SK-N-SH treated with all-trans-retinoic acid at 6 μM for 48 hours (cell line): ENCODE data around the gene MYH7B.

ENCODE experiments used
- ATAC-seq: fragments of 200-7000 bp; cut with Tn5 transposase; 3 replicates; pipeline ENCODE4 v1.9.1; 2020; ENCODE audit warnings: mild to moderate bottlenecking, moderate library complexity
- ARNTL ChIP-seq: fragments of 450-650 bp; formaldehyde crosslinking; IDR thresholded peaks from 2 replicates; pipeline ENCODE4 v1.5.0; 2020; ENCODE audit warnings: low read depth, mild to moderate bottlenecking, moderate library complexity, borderline replicate concordance
- BACH2 ChIP-seq: fragments of 250-450 bp; sonication (Bioruptor Pico); IDR thresholded peaks from 2 replicates; pipeline ENCODE4 v1.9.0; 2021; ENCODE audit warnings: mild to moderate bottlenecking, borderline replicate concordance
- GLIS3 ChIP-seq: fragments of 250-450 bp; sonication (Bioruptor Pico); IDR thresholded peaks from 2 replicates; pipeline ENCODE4 v1.5.0; 2020; ENCODE audit warnings: mild to moderate bottlenecking, moderate library complexity
- ISL1 ChIP-seq: fragments of 250-450 bp; sonication (Bioruptor Pico); IDR thresholded peaks from 2 replicates; pipeline ENCODE4 v2.1.2; 2022; ENCODE audit warnings: mild to moderate bottlenecking, moderate library complexity
- OSR1 ChIP-seq: fragments of 250-450 bp; sonication (Bioruptor Pico); IDR thresholded peaks from 2 replicates; pipeline ENCODE4 v1.8.0; 2022; ENCODE audit warnings: moderate library complexity, mild to moderate bottlenecking, inconsistent platforms
- PPARA ChIP-seq: fragments of 250-450 bp; sonication (Bioruptor Pico); IDR thresholded peaks from 2 replicates; pipeline ENCODE4 v1.5.0; 2020; ENCODE audit warnings: mild to moderate bottlenecking, borderline replicate concordance
- RARB ChIP-seq: fragments of 250-450 bp; sonication (Bioruptor Pico); IDR thresholded peaks from 2 replicates; pipeline ENCODE4 v1.8.0; 2021; ENCODE audit warnings: mild to moderate bottlenecking, moderate library complexity
- SNAI2 ChIP-seq: fragments of 250-450 bp; sonication (Bioruptor Pico); IDR thresholded peaks from 2 replicates; pipeline ENCODE4 v1.5.0; 2020; ENCODE audit warnings: mild to moderate bottlenecking, moderate library complexity
- TOX ChIP-seq: fragments of 250-450 bp; sonication (Bioruptor Pico); IDR thresholded peaks from 2 replicates; pipeline ENCODE4 v1.8.0; 2021; ENCODE audit warnings: mild to moderate bottlenecking, moderate library complexity, borderline replicate concordance
- ZC3H10 ChIP-seq: fragments of 250-450 bp; sonication (Bioruptor Pico); IDR thresholded peaks from 2 replicates; pipeline ENCODE4 v1.5.1; 2021; ENCODE audit warnings: mild to moderate bottlenecking, moderate library complexity
- ZFP3 ChIP-seq: fragments of 250-450 bp; sonication (Bioruptor Pico); IDR thresholded peaks from 2 replicates; pipeline ENCODE4 v1.5.0; 2020; ENCODE audit warnings: mild to moderate bottlenecking, moderate library complexity
- ZNF8 ChIP-seq: fragments of 450-650 bp; formaldehyde crosslinking; IDR thresholded peaks from 2 replicates; pipeline ENCODE4 v1.5.0; 2020; ENCODE audit warnings: mild to moderate bottlenecking, moderate library complexity
- TF ChIP-seq, protein P1 (sequence below): fragments of 250-450 bp; sonication (Bioruptor Pico); IDR thresholded peaks from 2 replicates; pipeline ENCODE4 v1.8.0; 2020; ENCODE audit warnings: mild to moderate bottlenecking, moderate library complexity, borderline replicate concordance
- TF ChIP-seq, protein P2 (sequence below): fragments of 250-450 bp; sonication (Bioruptor Pico); IDR thresholded peaks from 2 replicates; pipeline ENCODE4 v1.8.0; 2021; ENCODE audit warnings: low read depth, mild to moderate bottlenecking, moderate library complexity, borderline replicate concordance
- TF ChIP-seq, protein P3 (sequence below): fragments of 250-450 bp; sonication (Bioruptor Pico); IDR thresholded peaks from 2 replicates; pipeline ENCODE4 v1.5.0; 2020; ENCODE audit warnings: mild to moderate bottlenecking, moderate library complexity

The MYH7B gene

DNA sequence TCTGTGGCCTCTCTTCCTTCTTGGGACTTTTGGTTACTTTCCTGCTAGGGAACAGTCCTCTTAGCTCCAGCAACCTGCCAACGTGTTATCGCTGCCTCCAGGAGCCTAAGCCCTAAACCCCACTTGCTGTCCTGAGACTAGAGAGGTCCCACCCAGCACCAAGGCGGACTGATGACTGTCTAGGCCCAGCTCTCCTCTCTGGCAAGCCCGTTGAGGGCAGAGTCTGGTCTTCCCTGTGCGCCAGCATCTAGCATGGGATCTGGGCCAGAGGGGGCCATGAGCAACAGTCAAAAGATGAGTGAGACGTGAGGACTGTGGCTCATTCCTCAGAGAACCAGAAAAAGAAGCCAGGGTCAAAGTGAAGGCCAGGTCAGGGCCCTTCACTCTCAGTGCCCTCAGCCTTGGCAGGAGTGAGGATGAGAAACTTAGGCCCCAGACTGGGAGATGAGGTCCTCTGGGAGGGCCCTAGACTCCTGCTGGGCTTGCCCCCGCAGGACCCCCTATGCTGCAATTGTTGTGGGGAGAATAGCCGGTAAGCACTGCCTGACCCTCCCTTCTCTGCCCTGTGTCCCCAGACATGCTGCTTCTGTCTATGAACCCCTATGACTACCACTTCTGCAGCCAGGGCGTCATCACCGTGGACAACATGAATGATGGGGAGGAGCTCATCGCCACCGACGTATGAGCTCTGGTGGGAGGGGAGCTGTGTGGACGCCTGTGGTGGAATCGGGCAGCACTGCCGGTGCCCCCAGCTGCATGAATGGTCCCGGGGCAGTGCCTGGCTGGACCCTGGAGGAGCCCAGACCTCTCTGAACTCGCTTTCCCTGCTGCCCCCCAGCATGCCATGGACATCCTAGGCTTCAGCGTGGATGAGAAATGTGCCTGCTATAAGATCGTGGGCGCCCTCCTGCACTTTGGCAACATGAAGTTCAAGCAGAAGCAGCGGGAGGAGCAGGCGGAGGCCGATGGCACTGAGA, 30.9 kb downstream of the MYH7B start (continued):
- TF ChIP-seq, protein P1, sequence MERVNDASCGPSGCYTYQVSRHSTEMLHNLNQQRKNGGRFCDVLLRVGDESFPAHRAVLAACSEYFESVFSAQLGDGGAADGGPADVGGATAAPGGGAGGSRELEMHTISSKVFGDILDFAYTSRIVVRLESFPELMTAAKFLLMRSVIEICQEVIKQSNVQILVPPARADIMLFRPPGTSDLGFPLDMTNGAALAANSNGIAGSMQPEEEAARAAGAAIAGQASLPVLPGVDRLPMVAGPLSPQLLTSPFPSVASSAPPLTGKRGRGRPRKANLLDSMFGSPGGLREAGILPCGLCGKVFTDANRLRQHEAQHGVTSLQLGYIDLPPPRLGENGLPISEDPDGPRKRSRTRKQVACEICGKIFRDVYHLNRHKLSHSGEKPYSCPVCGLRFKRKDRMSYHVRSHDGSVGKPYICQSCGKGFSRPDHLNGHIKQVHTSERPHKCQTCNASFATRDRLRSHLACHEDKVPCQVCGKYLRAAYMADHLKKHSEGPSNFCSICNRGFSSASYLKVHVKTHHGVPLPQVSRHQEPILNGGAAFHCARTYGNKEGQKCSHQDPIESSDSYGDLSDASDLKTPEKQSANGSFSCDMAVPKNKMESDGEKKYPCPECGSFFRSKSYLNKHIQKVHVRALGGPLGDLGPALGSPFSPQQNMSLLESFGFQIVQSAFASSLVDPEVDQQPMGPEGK = no peak
- TF ChIP-seq, protein P2, sequence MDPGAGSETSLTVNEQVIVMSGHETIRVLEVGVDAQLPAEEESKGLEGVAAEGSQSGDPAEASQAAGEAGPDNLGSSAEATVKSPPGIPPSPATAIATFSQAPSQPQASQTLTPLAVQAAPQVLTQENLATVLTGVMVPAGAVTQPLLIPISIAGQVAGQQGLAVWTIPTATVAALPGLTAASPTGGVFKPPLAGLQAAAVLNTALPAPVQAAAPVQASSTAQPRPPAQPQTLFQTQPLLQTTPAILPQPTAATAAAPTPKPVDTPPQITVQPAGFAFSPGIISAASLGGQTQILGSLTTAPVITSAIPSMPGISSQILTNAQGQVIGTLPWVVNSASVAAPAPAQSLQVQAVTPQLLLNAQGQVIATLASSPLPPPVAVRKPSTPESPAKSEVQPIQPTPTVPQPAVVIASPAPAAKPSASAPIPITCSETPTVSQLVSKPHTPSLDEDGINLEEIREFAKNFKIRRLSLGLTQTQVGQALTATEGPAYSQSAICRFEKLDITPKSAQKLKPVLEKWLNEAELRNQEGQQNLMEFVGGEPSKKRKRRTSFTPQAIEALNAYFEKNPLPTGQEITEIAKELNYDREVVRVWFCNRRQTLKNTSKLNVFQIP (CRISPR knock-in tag) = no peak

DNA sequence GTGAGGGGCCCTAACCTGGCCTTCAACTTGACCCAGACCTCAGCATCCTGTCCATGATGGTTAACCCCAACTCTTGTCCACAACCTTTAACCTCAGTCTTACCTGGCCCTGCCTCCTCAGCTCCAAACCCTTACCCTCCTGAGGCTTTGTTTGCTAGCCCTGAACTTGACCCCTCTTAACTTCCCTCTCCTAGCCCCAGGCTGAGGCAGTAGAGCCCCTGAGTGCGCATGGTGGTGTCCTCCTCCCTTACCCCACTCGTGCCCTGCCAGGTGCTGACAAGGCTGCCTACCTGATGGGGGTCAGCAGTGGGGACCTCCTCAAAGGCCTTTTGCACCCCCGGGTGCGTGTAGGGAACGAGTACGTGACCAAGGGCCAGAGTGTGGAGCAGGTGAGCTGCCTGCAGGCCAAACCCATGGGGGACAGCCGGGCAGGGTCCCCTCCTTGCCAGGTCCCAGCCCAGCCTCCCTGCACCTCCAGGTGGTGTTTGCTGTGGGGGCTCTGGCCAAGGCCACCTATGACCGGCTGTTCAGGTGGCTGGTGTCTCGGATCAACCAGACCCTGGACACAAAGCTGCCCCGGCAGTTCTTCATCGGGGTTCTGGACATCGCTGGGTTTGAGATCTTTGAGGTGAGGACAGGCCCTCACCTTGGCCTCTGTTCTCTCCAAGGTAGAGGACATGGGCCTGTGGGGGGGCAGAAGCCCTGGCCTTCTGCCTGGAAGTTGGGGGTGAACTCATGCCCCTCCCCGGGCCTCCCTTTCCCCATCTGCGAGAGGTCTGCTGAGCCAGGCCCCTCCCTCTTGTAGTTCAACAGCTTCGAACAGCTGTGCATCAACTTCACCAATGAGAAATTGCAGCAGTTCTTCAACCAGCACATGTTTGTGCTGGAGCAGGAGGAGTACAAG, 31.9 kb downstream of the MYH7B start:
- ATAC-seq = no peak; the same call in 2 of the 3 replicates
- TF ChIP-seq ZFP3 = no peak
- no peak for TF ChIP-seq ZC3H10 (CRISPR knock-in tag)
- TF ChIP-seq RARB (CRISPR knock-in tag) = no peak
- no peak for TF ChIP-seq GLIS3 (CRISPR knock-in tag)
- no peak for TF ChIP-seq BACH2
- no peak for TF ChIP-seq ARNTL (CRISPR knock-in tag)
- TF ChIP-seq ISL1 = no peak

DNA sequence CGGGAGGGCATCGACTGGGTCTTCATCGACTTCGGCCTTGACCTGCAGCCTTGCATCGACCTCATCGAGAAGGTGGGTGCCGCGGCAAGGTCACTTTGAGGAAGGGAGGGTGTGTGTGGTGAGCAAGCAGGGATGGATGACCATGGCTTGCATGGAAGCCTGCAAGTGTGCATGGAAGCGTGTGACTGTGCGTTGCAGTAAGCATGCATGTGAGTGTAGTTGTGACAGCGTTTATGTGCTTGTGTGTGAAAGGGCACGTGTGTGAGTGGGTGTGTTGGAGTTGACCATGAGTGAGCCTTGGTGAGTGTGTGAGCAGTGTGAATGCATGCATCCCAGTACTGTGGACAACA, 32.5 kb downstream of the MYH7B start:
- no peak for TF ChIP-seq PPARA (CRISPR knock-in tag)
- TF ChIP-seq TOX = no peak
- TF ChIP-seq, protein P1 = no peak
- no peak for TF ChIP-seq ZNF8 (CRISPR knock-in tag)
- ATAC-seq = no peak

DNA sequence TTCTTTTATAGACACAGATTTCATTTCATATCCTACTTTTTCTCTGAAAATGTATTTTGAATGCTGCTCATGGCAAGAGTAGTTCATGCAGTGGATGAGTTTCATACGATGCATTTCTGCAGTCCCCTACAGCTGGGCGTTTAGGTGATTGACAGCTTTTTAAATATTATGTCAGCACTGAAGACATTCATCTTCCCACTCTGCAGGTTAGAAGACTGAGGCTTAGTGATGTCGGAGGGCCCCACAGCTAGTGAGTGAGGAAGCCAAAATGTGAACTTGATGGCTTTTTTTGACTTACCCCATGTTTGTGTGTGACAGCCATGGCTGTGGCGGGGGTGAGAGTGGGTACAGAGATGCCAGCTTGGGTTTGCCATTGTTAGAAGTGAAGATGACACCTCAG, 33.5 kb downstream of the MYH7B start:
- no peak for ATAC-seq
- TF ChIP-seq BACH2 (no peak), SNAI2 (CRISPR knock-in tag) (no peak), OSR1 (CRISPR knock-in tag) (no peak)
- TF ChIP-seq, protein P3, sequence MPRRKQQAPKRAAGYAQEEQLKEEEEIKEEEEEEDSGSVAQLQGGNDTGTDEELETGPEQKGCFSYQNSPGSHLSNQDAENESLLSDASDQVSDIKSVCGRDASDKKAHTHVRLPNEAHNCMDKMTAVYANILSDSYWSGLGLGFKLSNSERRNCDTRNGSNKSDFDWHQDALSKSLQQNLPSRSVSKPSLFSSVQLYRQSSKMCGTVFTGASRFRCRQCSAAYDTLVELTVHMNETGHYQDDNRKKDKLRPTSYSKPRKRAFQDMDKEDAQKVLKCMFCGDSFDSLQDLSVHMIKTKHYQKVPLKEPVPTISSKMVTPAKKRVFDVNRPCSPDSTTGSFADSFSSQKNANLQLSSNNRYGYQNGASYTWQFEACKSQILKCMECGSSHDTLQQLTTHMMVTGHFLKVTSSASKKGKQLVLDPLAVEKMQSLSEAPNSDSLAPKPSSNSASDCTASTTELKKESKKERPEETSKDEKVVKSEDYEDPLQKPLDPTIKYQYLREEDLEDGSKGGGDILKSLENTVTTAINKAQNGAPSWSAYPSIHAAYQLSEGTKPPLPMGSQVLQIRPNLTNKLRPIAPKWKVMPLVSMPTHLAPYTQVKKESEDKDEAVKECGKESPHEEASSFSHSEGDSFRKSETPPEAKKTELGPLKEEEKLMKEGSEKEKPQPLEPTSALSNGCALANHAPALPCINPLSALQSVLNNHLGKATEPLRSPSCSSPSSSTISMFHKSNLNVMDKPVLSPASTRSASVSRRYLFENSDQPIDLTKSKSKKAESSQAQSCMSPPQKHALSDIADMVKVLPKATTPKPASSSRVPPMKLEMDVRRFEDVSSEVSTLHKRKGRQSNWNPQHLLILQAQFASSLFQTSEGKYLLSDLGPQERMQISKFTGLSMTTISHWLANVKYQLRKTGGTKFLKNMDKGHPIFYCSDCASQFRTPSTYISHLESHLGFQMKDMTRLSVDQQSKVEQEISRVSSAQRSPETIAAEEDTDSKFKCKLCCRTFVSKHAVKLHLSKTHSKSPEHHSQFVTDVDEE (CRISPR knock-in tag) = no peak
- TF ChIP-seq, protein P2 (CRISPR knock-in tag) = no peak
